NCI-H774 (cell line): ENCODE results near the gene HDHD5.

Source experiments
- DNase-seq: peaks from one replicate; lab custom pipeline; 2025; lab: John Stamatoyannopoulos, UW

HDHD5 gene

GRCh38 chr22:17105143-17106129, 53.6 kb downstream of the HDHD5 start:
- no peak for DNase-seq

GRCh38 chr22:17104336-17104935, 54.6 kb downstream of the HDHD5 start:
- DNase-seq: no peak

- DNase-seq: no peak
Observed at GRCh38 chr22:17103351-17103750, 55.7 kb downstream of the HDHD5 start.

- DNase-seq: no peak
Observed at GRCh38 chr22:17102297-17102667, 56.8 kb downstream of the HDHD5 start.

GRCh38 chr22:17101475-17102296, 57.4 kb downstream of the HDHD5 start:
- DNase-seq: no peak

- no peak for DNase-seq
Observed at GRCh38 chr22:17100621-17101020, 58.5 kb downstream of the HDHD5 start.

- no peak for DNase-seq
Observed at GRCh38 chr22:17098379-17098819, 60.7 kb downstream of the HDHD5 start.

GRCh38 chr22:17097701-17098100, 61.4 kb downstream of the HDHD5 start:
- DNase-seq: no peak

- DNase-seq: no peak
Observed at GRCh38 chr22:17097062-17097461, 62.0 kb downstream of the HDHD5 start.

- no peak for DNase-seq
Observed at GRCh38 chr22:17096071-17096470, 63.0 kb downstream of the HDHD5 start.

- no peak for DNase-seq
Observed at GRCh38 chr22:17095538-17095937, 63.5 kb downstream of the HDHD5 start.

GRCh38 chr22:17093081-17093480, 66.0 kb downstream of the HDHD5 start:
- DNase-seq: no peak

GRCh38 chr22:17091851-17092250, 67.2 kb downstream of the HDHD5 start:
- no peak for DNase-seq

GRCh38 chr22:17090550-17090949, 68.5 kb downstream of the HDHD5 start:
- no peak for DNase-seq
